ENCODE data around the gene PIGS. TPM values are rescaled to one million over a fixed set of nuclear protein-coding genes. Genes with fewer than 3 reads are reported as not detected.
"Not testable (repeated sequence)": the region's sequence is repeated elsewhere in the genome, so short reads cannot be mapped to it uniquely, and the experiment has no call there.

Gene PIGS
- total and polyA plus RNA-seq, 2 donors (not counting 3 experiments of a cell fraction or from before 2014, with no cell fraction given): 71.3 to 110 TPM

- no peak for DNase-seq (ENCODE audit: low read depth, low spot score)
- Histone ChIP-seq H3K4me2 (ENCODE audit: insufficient read depth, low read length) (no peak overlapping the region), H3K9ac (replicated peaks; ENCODE audit: extremely low read depth, insufficient read depth, low read length) (no peak overlapping the region), H3K79me2 (ENCODE audit: control insufficient read depth, insufficient read depth, low read length) (no peaks in the 10 kb centered on the region), H3K36me3 (ENCODE audit: control insufficient read depth in 2 of 2, extremely low read depth in 1 of 2, insufficient read depth in 2 of 2, low read length in 2 of 2) (peaks cover 7 to 10% of the 10 kb centered on the region in 2 experiments), H3K27me3 (ENCODE audit: control insufficient read depth in 2 of 2, insufficient read depth in 2 of 2, low read length in 2 of 2) (no peaks in the 10 kb centered on the region), H3K9me3 (replicated peaks; ENCODE audit: control insufficient read depth, insufficient read depth, low read length) (no peaks in the 10 kb centered on the region), H2AFZ (ENCODE audit: low read depth, low read length) (no peak overlapping the region), H4K20me1 (replicated peaks; ENCODE audit: control insufficient read depth, extremely low read depth, insufficient read depth, low read length) (no peaks in the 10 kb centered on the region), H3K9me1 (replicated peaks; ENCODE audit: control insufficient read depth, extremely low read depth, insufficient read depth, low read length) (no peaks in the 10 kb centered on the region), H3K27ac (ENCODE audit: insufficient read depth, low read depth, low read length) (no peak overlapping the region), H3K4me1 (ENCODE audit: control insufficient read depth, extremely low read depth, insufficient read depth, low read length) (peaks cover 7% of the 10 kb centered on the region), H3K4me3 (replicated peaks in 1 of 3; ENCODE audit: insufficient read depth in 1 of 3, low read depth in 1 of 3, low read length in 3 of 3) (no peak overlapping the region)
- ChIA-PET POLR2A (no interaction called here), CTCF (interaction anchor here (0.9 to 4.9 kb wide), 4 partner anchors 10 to 116 kb away, joined by 3 to 64 read pairs (median 22); no protein-coding TSS in a partner anchor)
- no peak for TF ChIP-seq EZH2 (IDR thresholded peaks at IDR 0.05; ENCODE audit: borderline replicate concordance, low read depth, low read length, severe bottlenecking)
- BruUV-seq (replicated peaks): no TSS peak
- FAIRE-seq: no peak
- intact Hi-C loops (cut with micrococcal nuclease) (no loop called here), dilution Hi-C loops (cut with MboI; ENCODE audit: extremely low pct_ligation_motif_present, low sequenced_read_pairs) (no loop called here)
Measured at GRCh38 chr17:28610376-28610775, 39.1 kb upstream of the PIGS start.

GRCh38 chr17:28604031-28604430 lies 32.7 kb upstream of the PIGS start:
- CTCF ChIA-PET; H3K4me3 ChIP-seq (replicated peaks in 1 of 3; ENCODE audit: insufficient read depth in 1 of 3, low read depth in 1 of 3, low read length in 3 of 3); H3K9me3 ChIP-seq (replicated peaks; ENCODE audit: control insufficient read depth, insufficient read depth, low read length); dilution Hi-C loops (cut with MboI; ENCODE audit: extremely low pct_ligation_motif_present, low sequenced_read_pairs); POLR2A ChIA-PET; DNase-seq (ENCODE audit: low read depth, low spot score); H3K27ac ChIP-seq (ENCODE audit: insufficient read depth, low read depth, low read length); H3K9ac ChIP-seq (replicated peaks; ENCODE audit: extremely low read depth, insufficient read depth, low read length); H3K79me2 ChIP-seq (ENCODE audit: control insufficient read depth, insufficient read depth, low read length); H3K9me1 ChIP-seq (replicated peaks; ENCODE audit: control insufficient read depth, extremely low read depth, insufficient read depth, low read length); H2AFZ ChIP-seq (ENCODE audit: low read depth, low read length); H3K36me3 ChIP-seq (ENCODE audit: control insufficient read depth in 2 of 2, extremely low read depth in 1 of 2, insufficient read depth in 2 of 2, low read length in 2 of 2); H3K4me1 ChIP-seq (ENCODE audit: control insufficient read depth, extremely low read depth, insufficient read depth, low read length); BruUV-seq (replicated peaks); intact Hi-C loops (cut with micrococcal nuclease); H3K27me3 ChIP-seq (ENCODE audit: control insufficient read depth in 2 of 2, insufficient read depth in 2 of 2, low read length in 2 of 2); H3K4me2 ChIP-seq (ENCODE audit: insufficient read depth, low read length); H4K20me1 ChIP-seq (replicated peaks; ENCODE audit: control insufficient read depth, extremely low read depth, insufficient read depth, low read length); FAIRE-seq: not testable (repeated sequence)

Measured in endothelial cell of umbilical vein (primary cell).